HG02852 (cell line): Measurements from ENCODE around the gene IFT122.

Source experiments
- ATAC-seq: cut with Tn5 transposase; IDR thresholded peaks from one replicate; pipeline ENCODE4 v1.9.1; 2021; ENCODE audit warnings: mild to moderate bottlenecking, moderate library complexity; ENCODE audit not compliant: unreplicated experiment

The IFT122 gene

GRCh38 chr3:129434140-129434539 lies 5.9 kb upstream of the IFT122 start:
- ATAC-seq, result no peak

- ATAC-seq, result no peak
These were observed 4.7 kb upstream of the IFT122 start for GRCh38 chr3:129435367-129435766.

GRCh38 chr3:129439226-129439816 lies 703 bp upstream of the IFT122 start:
- ATAC-seq, result peak; percentile 8

GRCh38 chr3:129440618-129441190 lies 680 bp downstream of the IFT122 start:
- no peak for ATAC-seq

- ATAC-seq, result no peak
These were observed 1.2 kb downstream of the IFT122 start for GRCh38 chr3:129441215-129441614.

GRCh38 chr3:129441782-129442181 lies 1.8 kb downstream of the IFT122 start:
- ATAC-seq, result no peak

- no peak for ATAC-seq
These were observed 2.5 kb downstream of the IFT122 start for GRCh38 chr3:129442486-129442885.

GRCh38 chr3:129442947-129443346 lies 2.9 kb downstream of the IFT122 start:
- no peak for ATAC-seq

- no peak for ATAC-seq
These were observed 5.4 kb downstream of the IFT122 start for GRCh38 chr3:129445471-129445870.

- no peak for ATAC-seq
These were observed 6.9 kb downstream of the IFT122 start for GRCh38 chr3:129446926-129447325.

GRCh38 chr3:129448186-129448895 lies 8.3 kb downstream of the IFT122 start:
- no peak for ATAC-seq

GRCh38 chr3:129449279-129450115 lies 9.5 kb downstream of the IFT122 start:
- no peak for ATAC-seq

GRCh38 chr3:129453732-129454131 lies 13.7 kb downstream of the IFT122 start:
- no peak for ATAC-seq

GRCh38 chr3:129460155-129460554 lies 20.1 kb downstream of the IFT122 start:
- no peak for ATAC-seq

- no peak for ATAC-seq
These were observed 20.5 kb downstream of the IFT122 start for GRCh38 chr3:129460572-129460971.

GRCh38 chr3:129461022-129461421 lies 21.0 kb downstream of the IFT122 start:
- ATAC-seq, result no peak

GRCh38 chr3:129461461-129462146 lies 21.6 kb downstream of the IFT122 start:
- no peak for ATAC-seq

- ATAC-seq, result no peak
These were observed 22.4 kb downstream of the IFT122 start for GRCh38 chr3:129462361-129462968.

GRCh38 chr3:129463094-129463493 lies 23.1 kb downstream of the IFT122 start:
- ATAC-seq, result no peak

GRCh38 chr3:129463716-129464115 lies 23.7 kb downstream of the IFT122 start:
- ATAC-seq, result no peak
